Natural killer cell (primary cell): ENCODE data around the gene NT5C. TPM values are rescaled to one million over a fixed set of nuclear protein-coding genes. Genes with fewer than 3 reads are reported as not detected.
"Not testable (repeated sequence)": the region's sequence is repeated elsewhere in the genome, so short reads cannot be mapped to it uniquely, and the experiment has no call there.

Experiments
- ATAC-seq, 3 donors: fragments of 150-1000 bp in 2 of 3; fragments of 200-7000 bp in 1 of 3; cut with Tn5 transposase; 1 replicate in 1 of 3; 2 replicates in 2 of 3; pipeline ENCODE4 v1.10.0; 2021; ENCODE audit warnings: mild to moderate bottlenecking in 2 of 3, moderate library complexity in 2 of 3
- DNase-seq, 2 donors: peaks; one replicate each; pipeline versions ENCODE4 v3.0.0 to v3.0.0-alpha.2; 2013 to 2021; ENCODE audit warnings: mixed read lengths in 1 of 2
- H3K27ac ChIP-seq: one replicate; pipeline ENCODE4 v1.5.1; 2013; ENCODE audit warnings: mild to moderate bottlenecking, low read length
- H3K27me3 ChIP-seq: one replicate; pipeline ENCODE4 v1.6.1; 2013; ENCODE audit warnings: low read length; ENCODE audit not compliant: control insufficient read depth, insufficient read depth
- H3K36me3 ChIP-seq: one replicate; pipeline ENCODE4 v1.6.1; 2013; ENCODE audit warnings: low read length; ENCODE audit not compliant: control insufficient read depth, insufficient read depth
- H3K4me1 ChIP-seq: one replicate; pipeline ENCODE4 v1.6.1; 2013; ENCODE audit warnings: low read length; ENCODE audit not compliant: control insufficient read depth, insufficient read depth
- H3K4me3 ChIP-seq: one replicate; pipeline ENCODE4 v1.5.1; 2013; ENCODE audit warnings: low read length
- H3K9me3 ChIP-seq: one replicate; pipeline ENCODE4 v1.6.1; 2013; ENCODE audit warnings: low read length; ENCODE audit not compliant: control insufficient read depth, insufficient read depth
- H3K27ac Mint-ChIP-seq, 2 donors: one replicate each; pipeline ENCODE4 v1.8.0; 2022; ENCODE audit warnings: mild to moderate bottlenecking in 2 of 2, mixed read lengths in 2 of 2, moderate library complexity in 1 of 2
- H3K27me3 Mint-ChIP-seq, 2 donors: one replicate each; pipeline ENCODE4 v1.8.0; 2022; ENCODE audit warnings: low read depth in 2 of 2, mixed read lengths in 2 of 2
- H3K36me3 Mint-ChIP-seq: one replicate; pipeline ENCODE4 v1.8.0; 2022; ENCODE audit warnings: mixed read lengths
- H3K4me1 Mint-ChIP-seq, 2 donors: one replicate each; pipeline ENCODE4 v1.8.0; 2022; ENCODE audit warnings: mixed read lengths in 2 of 2
- H3K4me3 Mint-ChIP-seq: one replicate; pipeline ENCODE4 v1.8.0; 2022; ENCODE audit warnings: mild to moderate bottlenecking, moderate library complexity, mixed read lengths
- H3K9me3 Mint-ChIP-seq, 2 donors: one replicate each; pipeline ENCODE4 v1.8.0; 2022; ENCODE audit warnings: mixed read lengths in 2 of 2
- WGBS: methylation state at CpG from one replicate; pipeline ENCODE4 v1.1.7; 2013; ENCODE audit warnings: missing lambda C conversion rate; ENCODE audit not compliant: insufficient coverage; 5-methylcytosine and 5-hydroxymethylcytosine counted together
- intact Hi-C: fragments of 100-400 bp; cut with micrococcal nuclease; formaldehyde crosslinking; loops from one replicate; pipeline ENCODE4 v1.14.2; 2022
- total RNA-seq, 4 donors: library from RNA; stranded (reverse); fragments of 120-200 nt in 1 of 4; gene quantifications; one replicate each; pipeline versions ENCODE4 v1.2.3 to v1.2.4, GENCODE V29; 2013 to 2022
- TF ChIP-seq, protein P1 (sequence below): fragments of 200-600 bp; IDR thresholded peaks from one replicate; pipeline ENCODE4 v1.8.0; 2022; ENCODE audit warnings: antibody characterized with exemption

NT5C gene
- total RNA-seq, 3 donors from 2014 or later (not counting 1 experiment from before 2014, with no cell fraction given): 58.1 to 67.4 (median 61.2) TPM

DNA sequence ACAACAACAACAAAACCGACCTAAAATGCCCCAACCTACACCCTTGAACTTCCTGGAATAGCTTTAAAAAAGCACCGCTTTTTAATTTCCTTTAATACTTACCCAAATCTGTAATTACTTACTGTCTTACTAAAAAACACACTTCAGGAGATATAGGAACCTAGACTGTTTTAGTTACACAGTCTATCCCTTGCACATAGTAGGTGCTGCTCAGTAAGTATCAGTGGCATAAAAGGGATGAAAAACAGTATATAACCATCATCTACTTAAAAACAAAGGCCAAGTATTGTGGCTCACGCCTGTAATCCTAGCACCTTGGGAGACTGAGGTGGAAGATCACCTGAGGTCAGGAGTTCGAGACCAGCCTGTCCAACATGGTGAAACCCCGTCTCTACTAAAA, 45.1 kb upstream of the NT5C start:
- TF ChIP-seq, protein P1, sequence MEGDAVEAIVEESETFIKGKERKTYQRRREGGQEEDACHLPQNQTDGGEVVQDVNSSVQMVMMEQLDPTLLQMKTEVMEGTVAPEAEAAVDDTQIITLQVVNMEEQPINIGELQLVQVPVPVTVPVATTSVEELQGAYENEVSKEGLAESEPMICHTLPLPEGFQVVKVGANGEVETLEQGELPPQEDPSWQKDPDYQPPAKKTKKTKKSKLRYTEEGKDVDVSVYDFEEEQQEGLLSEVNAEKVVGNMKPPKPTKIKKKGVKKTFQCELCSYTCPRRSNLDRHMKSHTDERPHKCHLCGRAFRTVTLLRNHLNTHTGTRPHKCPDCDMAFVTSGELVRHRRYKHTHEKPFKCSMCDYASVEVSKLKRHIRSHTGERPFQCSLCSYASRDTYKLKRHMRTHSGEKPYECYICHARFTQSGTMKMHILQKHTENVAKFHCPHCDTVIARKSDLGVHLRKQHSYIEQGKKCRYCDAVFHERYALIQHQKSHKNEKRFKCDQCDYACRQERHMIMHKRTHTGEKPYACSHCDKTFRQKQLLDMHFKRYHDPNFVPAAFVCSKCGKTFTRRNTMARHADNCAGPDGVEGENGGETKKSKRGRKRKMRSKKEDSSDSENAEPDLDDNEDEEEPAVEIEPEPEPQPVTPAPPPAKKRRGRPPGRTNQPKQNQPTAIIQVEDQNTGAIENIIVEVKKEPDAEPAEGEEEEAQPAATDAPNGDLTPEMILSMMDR: no peak
- no peak overlapping the region for H3K4me3 ChIP-seq
- no peaks in the 10 kb centered on the region for H3K27me3 ChIP-seq
- no peak for ATAC-seq
- peaks cover 15 to 23% of the 10 kb centered on the region in 2 donors for H3K4me1 Mint-ChIP-seq
- intact Hi-C loops: no loop called here
- peaks cover 53% of the 10 kb centered on the region for H3K36me3 ChIP-seq
- no peak for DNase-seq
- H3K36me3 Mint-ChIP-seq: peaks cover 6% of the 10 kb centered on the region
- H3K27ac Mint-ChIP-seq: peak overlapping the region in 1 of 2 donors; percentile 18
- no peak overlapping the region for H3K4me3 Mint-ChIP-seq
- H3K4me1 ChIP-seq: peaks cover 11% of the 10 kb centered on the region
- no peaks in the 10 kb centered on the region for H3K27me3 Mint-ChIP-seq
- H3K9me3 ChIP-seq: no peaks in the 10 kb centered on the region
- no peak overlapping the region for H3K27ac ChIP-seq
- no peaks in the 10 kb centered on the region for H3K9me3 Mint-ChIP-seq
- WGBS: 91% methylated on average over 5 of the region's 5 CpGs

DNA sequence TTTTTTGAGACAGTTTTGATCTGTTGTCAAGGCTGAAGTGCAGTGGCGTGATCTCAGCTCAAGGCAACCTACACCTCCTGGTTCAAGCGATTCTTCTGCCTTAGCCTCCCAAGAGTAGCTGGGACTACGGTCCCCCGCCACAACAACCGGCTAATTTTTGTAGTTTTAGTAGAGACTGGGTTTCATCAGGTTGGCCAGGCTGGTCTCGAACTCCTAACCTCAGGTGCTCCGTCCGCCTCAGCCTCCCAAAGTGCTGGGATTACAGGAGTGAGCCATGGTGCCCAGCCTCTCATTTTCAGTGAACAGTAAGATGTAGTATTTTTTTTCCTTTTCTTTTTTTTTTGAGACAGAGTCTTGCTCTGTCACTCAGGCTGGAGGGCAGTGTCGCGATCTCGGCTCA, 43.5 kb upstream of the NT5C start:
- H3K27ac Mint-ChIP-seq: peak overlapping the region in 1 of 2 donors; percentile 9

DNA sequence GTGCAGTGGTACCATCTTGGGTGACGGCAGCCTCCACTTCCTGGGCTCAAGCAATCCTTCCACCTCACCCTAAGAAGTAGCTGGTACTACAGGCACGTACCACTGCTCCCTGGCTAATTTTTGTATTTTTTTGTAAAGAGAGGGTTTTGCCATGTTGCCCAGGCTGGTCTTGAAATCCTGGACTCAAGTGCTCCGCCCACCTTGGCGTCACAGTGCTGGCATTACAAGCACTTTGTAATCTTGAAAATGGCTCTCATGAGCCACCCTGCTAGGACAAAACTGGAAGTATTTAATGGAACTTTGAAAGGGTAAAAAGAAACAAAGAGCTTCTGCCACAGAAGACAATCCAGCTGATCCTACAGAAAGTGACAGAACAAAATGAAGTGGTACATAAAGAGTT, 42.0 kb upstream of the NT5C start:
- DNase-seq: no peak
- peaks cover 47% of the 10 kb centered on the region for H3K36me3 ChIP-seq
- peaks cover 6 to 15% of the 10 kb centered on the region in 2 donors for H3K4me1 Mint-ChIP-seq
- H3K27me3 ChIP-seq: no peaks in the 10 kb centered on the region
- peaks cover 6% of the 10 kb centered on the region for H3K36me3 Mint-ChIP-seq
- no peak overlapping the region for H3K27ac ChIP-seq
- ATAC-seq: no peak
- no peak overlapping the region for H3K4me3 ChIP-seq
- H3K9me3 ChIP-seq: no peaks in the 10 kb centered on the region
- peaks cover 4% of the 10 kb centered on the region for H3K4me1 ChIP-seq
- H3K4me3 Mint-ChIP-seq: no peak overlapping the region
- no peaks in the 10 kb centered on the region for H3K27me3 Mint-ChIP-seq
- H3K9me3 Mint-ChIP-seq: no peaks in the 10 kb centered on the region
- peak overlapping the region in 1 of 2 donors; percentile 66 for H3K27ac Mint-ChIP-seq
- TF ChIP-seq, protein P1: no peak
- intact Hi-C loops: loop anchor here (5.0 kb wide), 1 partner anchor 41 kb away; the partner anchor contains the start of gene NT5C
- 94% methylated on average over 4 of the region's 4 CpGs for WGBS

More for the DNA sequence above, 43.5 kb upstream of the NT5C start:
- WGBS: 96% methylated on average over 11 of the region's 11 CpGs
- Mint-ChIP-seq H3K27me3 (no peaks in the 10 kb centered on the region), H3K4me3 (no peak overlapping the region), H3K4me1 (peaks cover 6 to 15% of the 10 kb centered on the region in 2 donors), H3K9me3 (no peaks in the 10 kb centered on the region), H3K36me3 (peaks cover 6% of the 10 kb centered on the region)
- H3K27ac ChIP-seq: no peak overlapping the region
- no peak for DNase-seq
- TF ChIP-seq, protein P1: no peak
- intact Hi-C loops: loop anchor here (5.0 kb wide), 1 partner anchor 43 kb away; the partner anchor contains the start of gene NT5C
- no peaks in the 10 kb centered on the region for H3K27me3 ChIP-seq
- H3K4me3 ChIP-seq: no peak overlapping the region
- peaks cover 53% of the 10 kb centered on the region for H3K36me3 ChIP-seq
- H3K4me1 ChIP-seq: peaks cover 5% of the 10 kb centered on the region
- ATAC-seq: no peak
- H3K9me3 ChIP-seq: no peaks in the 10 kb centered on the region

DNA sequence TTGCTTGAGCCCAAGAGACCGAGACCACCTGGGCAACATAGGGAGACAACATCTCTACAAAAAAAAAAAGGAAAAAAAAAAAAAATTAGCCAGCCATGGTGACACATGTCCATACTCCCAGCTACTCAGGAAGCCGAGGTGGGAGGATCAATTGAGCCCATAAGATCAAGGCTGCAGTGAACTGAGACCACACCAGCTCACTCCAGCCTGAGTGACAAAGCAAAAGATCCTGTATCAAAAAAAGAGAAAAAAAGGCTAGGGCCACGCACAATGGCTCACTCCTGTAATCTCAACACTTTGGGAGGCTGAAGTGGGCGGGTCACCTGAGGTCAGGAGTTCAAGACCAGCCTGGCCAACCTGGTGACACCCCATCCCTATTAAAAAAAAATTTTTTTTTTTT, 37.5 kb upstream of the NT5C start:
- no peak overlapping the region for H3K27ac ChIP-seq
- H3K4me3 ChIP-seq: no peak overlapping the region
- peaks cover 31% of the 10 kb centered on the region for H3K36me3 ChIP-seq
- WGBS: 91% methylated on average over 4 of the region's 4 CpGs
- H3K27me3 Mint-ChIP-seq: no peaks in the 10 kb centered on the region
- no peak overlapping the region for H3K27ac Mint-ChIP-seq
- DNase-seq (no peak), ATAC-seq (no peak)
- H3K27me3 ChIP-seq: no peaks in the 10 kb centered on the region
- peaks cover 6% of the 10 kb centered on the region for H3K36me3 Mint-ChIP-seq
- H3K4me1 Mint-ChIP-seq: peaks cover 0 to 15% of the 10 kb centered on the region in 2 donors
- peaks cover 4% of the 10 kb centered on the region for H3K4me1 ChIP-seq
- TF ChIP-seq, protein P1: no peak
- intact Hi-C loops: no loop called here
- H3K9me3 ChIP-seq: no peaks in the 10 kb centered on the region
- H3K4me3 Mint-ChIP-seq: no peak overlapping the region
- H3K9me3 Mint-ChIP-seq: no peaks in the 10 kb centered on the region

DNA sequence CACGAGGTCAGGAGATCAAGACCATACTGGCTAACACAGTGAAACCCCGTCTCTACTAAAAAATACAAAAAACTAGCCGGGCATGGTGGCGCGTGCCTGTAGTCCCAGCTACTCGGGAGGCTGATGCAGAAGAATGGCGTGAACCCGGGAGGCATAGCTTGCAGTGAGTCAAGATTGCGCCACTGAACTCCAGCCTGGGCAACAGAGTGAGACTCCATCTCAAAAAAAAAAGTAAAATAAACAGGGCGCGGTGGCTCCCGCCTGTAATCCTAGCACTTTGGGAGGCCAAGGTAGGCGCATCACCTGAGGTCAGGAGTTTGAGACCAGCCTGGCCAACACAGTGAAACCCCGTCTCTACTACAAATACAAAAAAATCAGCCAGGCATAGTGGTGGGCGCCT, 33.1 kb upstream of the NT5C start:
- ATAC-seq, H3K9me3 Mint-ChIP-seq, H3K27me3 ChIP-seq, DNase-seq, H3K27me3 Mint-ChIP-seq, H3K9me3 ChIP-seq, H3K36me3 Mint-ChIP-seq, H3K4me1 Mint-ChIP-seq, H3K4me3 ChIP-seq, H3K27ac ChIP-seq, H3K4me1 ChIP-seq, H3K4me3 Mint-ChIP-seq, intact Hi-C loops: not testable (repeated sequence)
- peak overlapping the region in 1 of 2 donors; percentile 38 for H3K27ac Mint-ChIP-seq
- 98% methylated on average over 15 of the region's 15 CpGs for WGBS
- H3K36me3 ChIP-seq: peaks cover 16% of the 10 kb centered on the region
